ENCODE measurements around the gene AAMP.

DNA sequence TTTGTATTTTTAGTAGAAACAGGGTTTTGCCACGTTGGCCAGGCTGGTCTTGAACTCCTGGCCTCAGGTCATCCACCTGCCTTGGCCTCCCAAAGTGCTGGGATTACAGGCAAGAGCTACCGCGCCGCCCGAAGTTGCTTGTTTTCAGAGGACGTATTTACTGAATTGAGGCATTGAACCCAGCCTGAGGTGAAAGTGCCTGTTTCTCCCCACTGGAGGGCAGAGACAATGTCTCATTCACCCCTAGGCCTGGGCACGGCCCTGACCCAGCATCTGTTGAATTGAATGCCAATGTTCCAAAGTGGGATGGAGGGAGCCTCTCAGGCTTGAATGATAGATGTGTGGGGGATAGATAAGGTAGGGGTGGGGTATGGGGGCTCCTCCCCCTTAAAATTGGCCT is 26.9 kb upstream of the AAMP start:
- TF ChIP-seq JUNB (IDR thresholded peaks at IDR 0.05; ENCODE audit: unreplicated experiment) (no peak), EZH2 (IDR thresholded peaks at IDR 0.05; ENCODE audit: low read depth, unreplicated experiment) (no peak), EZH2phosphoT487 (IDR thresholded peaks at IDR 0.05; ENCODE audit: unreplicated experiment) (no peak), POLR2AphosphoS5 (IDR thresholded peaks at IDR 0.05; ENCODE audit: low read depth) (no peak), NANOG (IDR thresholded peaks at IDR 0.05; ENCODE audit: borderline replicate concordance) (no peak), CREB1 (CRISPR knock-in tag; IDR thresholded peaks at IDR 0.05; ENCODE audit: low read depth) (no peak)
- TF ChIP-seq, protein P1, sequence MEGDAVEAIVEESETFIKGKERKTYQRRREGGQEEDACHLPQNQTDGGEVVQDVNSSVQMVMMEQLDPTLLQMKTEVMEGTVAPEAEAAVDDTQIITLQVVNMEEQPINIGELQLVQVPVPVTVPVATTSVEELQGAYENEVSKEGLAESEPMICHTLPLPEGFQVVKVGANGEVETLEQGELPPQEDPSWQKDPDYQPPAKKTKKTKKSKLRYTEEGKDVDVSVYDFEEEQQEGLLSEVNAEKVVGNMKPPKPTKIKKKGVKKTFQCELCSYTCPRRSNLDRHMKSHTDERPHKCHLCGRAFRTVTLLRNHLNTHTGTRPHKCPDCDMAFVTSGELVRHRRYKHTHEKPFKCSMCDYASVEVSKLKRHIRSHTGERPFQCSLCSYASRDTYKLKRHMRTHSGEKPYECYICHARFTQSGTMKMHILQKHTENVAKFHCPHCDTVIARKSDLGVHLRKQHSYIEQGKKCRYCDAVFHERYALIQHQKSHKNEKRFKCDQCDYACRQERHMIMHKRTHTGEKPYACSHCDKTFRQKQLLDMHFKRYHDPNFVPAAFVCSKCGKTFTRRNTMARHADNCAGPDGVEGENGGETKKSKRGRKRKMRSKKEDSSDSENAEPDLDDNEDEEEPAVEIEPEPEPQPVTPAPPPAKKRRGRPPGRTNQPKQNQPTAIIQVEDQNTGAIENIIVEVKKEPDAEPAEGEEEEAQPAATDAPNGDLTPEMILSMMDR (conservative IDR thresholded peaks at IDR 0.05; ENCODE audit: low read depth in 2 of 2), result peak; percentile 12 to 21; a peak in 1 of 4 replicates
- TF ChIP-seq, protein P2, sequence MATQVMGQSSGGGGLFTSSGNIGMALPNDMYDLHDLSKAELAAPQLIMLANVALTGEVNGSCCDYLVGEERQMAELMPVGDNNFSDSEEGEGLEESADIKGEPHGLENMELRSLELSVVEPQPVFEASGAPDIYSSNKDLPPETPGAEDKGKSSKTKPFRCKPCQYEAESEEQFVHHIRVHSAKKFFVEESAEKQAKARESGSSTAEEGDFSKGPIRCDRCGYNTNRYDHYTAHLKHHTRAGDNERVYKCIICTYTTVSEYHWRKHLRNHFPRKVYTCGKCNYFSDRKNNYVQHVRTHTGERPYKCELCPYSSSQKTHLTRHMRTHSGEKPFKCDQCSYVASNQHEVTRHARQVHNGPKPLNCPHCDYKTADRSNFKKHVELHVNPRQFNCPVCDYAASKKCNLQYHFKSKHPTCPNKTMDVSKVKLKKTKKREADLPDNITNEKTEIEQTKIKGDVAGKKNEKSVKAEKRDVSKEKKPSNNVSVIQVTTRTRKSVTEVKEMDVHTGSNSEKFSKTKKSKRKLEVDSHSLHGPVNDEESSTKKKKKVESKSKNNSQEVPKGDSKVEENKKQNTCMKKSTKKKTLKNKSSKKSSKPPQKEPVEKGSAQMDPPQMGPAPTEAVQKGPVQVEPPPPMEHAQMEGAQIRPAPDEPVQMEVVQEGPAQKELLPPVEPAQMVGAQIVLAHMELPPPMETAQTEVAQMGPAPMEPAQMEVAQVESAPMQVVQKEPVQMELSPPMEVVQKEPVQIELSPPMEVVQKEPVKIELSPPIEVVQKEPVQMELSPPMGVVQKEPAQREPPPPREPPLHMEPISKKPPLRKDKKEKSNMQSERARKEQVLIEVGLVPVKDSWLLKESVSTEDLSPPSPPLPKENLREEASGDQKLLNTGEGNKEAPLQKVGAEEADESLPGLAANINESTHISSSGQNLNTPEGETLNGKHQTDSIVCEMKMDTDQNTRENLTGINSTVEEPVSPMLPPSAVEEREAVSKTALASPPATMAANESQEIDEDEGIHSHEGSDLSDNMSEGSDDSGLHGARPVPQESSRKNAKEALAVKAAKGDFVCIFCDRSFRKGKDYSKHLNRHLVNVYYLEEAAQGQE (IDR thresholded peaks at IDR 0.05; ENCODE audit: unreplicated experiment), result no peak

All from GM23338 (cell line).